ENCODE data around the gene ULBP1. TPM values are rescaled to one million over a fixed set of nuclear protein-coding genes. Genes with fewer than 3 reads are reported as not detected.
"Not testable (repeated sequence)": the region's sequence is repeated elsewhere in the genome, so short reads cannot be mapped to it uniquely, and the experiment has no call there.

The ULBP1 gene
- total RNA-seq, 1 experiment from 2014 or later = 0.13 TPM

DNA sequence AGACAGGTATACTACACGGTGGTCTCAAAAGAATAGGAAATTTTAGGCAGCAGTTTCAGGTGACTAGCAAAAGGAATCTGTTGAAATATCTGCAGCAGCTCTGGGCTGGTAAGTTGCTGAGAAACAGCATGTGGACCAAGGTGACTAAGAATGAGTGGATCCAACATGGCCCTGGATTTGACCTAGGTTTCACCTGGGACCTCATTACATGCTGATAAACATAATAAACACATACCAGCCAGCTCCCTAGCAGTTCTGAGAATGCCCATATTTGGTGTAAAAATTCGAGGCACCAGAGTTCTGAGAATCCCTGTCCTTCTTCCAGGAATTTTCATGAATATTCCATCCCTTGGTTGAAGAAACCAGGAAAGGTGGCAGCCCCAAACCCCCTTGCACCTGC is 10.4 kb upstream of the ULBP1 start:
- not testable (repeated sequence) for DNase-seq (ENCODE audit: low spot score)

DNA sequence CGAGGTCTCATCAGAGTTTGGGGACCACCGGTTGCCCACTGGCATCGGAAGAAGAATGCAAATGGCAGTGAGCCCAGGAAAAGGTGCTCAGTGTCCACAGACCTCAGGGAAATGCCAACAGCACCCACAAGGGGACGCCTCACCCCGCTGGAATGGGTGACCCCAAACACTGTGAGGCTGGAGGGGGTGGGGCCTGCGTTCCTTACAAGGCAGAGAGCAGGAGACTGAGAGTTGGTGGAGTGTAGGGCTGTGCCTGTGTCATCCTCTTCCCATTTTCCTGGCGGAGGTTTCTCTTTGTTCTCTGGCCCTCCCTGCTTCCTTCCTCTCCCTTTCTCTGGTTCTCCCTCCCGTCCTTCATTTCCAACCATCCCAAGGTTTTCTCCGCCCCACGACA is 9.8 kb upstream of the ULBP1 start:
- not testable (repeated sequence) for DNase-seq (ENCODE audit: low spot score)

DNA sequence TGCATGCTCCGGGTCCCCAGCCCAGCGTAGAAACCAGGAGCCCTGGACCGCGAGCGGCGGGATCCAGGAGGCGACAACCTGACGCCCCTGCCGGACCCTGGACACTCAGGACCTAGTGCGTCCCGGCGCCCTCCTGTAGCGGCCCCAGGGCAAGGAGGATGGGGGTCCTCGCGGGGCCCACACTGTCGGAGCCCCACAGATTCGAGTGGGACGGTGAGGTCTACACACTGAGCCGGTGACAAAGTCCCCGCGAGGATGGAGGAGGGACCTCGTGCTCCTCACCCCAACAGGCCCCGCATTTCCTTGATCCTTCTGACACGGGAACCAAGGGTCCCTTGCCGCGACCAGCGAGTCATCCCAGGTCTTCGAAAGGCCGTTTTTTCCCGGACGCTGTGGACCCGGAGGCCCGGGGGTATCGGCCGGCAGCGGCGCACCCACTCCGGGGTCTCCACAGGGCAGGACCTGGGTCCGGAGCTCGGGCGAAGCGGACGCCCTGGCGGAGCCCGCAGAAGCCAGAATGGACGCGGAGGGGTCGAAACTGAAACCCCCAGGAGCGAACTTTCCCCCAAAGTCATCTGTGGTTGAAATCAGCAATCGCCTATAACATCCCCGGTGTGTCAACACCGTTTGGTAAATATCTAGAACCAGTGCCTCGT is 9.3 kb upstream of the ULBP1 start:
- DNase-seq (ENCODE audit: low spot score) = not testable (repeated sequence)

DNA sequence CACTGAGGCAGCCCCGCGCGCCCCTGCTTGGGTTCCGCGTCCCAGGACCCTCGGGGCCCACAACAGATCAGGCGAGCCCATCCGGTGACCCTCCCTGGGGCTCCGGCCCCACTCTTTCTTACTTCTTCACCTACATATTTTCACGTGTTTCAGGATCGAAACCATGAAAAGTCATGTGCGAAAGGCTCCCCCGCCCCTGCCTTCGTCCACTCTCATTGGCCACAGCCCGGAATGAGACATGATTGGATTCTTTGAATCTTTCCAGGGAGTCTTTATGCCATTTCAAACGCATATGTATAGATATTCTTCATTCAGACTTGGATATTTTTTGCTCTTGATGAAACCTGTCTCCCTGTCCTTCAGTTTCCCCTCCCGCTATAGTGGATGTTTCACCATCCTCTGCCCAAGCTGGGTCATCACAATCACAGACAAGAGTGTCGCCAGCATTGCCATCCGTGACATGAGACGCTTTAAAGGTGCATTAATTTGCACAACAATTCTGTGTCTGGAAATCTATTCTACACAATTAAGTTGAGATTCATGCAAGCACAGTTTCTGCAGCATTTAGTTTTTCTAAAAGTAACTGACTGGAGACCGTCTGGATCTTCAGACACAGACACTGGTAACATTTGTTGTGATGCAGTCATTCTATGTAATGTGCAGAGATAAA is 8.6 kb upstream of the ULBP1 start:
- DNase-seq (ENCODE audit: low spot score) = not testable (repeated sequence)

DNA sequence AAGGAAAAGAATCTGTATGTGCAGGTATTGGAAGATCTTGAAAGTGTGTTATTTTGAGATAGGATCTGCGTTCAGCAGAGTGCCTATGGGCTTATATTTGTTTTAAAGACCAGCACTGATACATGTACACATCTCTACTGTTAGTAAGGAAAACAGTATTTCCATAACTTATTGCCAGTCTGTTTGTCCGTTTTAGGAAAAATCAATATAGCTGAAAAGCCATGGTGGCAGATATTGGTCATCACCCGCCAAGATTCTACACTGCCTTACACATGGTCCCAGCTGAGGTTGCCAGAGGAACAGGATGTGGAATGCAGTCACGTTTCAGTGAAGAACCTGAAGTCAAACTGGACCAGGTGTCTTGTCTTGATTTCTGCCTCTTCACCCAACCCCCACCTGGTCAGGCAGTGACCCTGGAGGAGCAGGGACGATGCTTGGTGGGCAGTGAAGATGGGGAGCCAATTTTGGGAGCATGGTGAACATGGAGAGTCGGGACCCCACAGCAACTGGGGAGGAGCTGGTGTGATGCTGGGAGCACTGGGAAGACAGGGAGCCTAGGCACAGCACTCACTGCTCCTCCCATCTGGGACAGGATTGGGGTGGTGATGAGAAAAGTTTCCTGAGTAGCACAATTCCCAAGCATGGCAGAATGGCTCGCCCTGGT is 8.0 kb upstream of the ULBP1 start:
- not testable (repeated sequence) for DNase-seq (ENCODE audit: low spot score)

DNA sequence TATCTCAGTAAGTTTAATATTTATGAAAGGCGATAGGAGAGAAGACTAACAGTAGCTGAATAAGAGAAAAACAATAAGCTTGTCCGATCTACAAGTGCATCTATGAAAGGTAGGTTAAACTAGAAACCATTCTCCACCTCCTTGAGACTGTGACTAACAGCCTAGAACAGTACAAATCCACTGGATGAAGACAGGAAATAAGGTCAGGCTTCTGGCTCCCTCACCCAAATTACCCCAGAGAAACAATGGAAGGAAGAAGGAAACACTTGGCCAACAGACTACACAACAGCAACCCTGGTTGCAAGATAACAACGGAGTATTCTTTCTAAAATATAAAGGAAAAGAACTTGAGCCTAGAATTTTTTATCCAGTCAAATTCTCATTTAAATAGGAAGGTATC is 5.6 kb upstream of the ULBP1 start:
- not testable (repeated sequence) for DNase-seq (ENCODE audit: low spot score)

DNA sequence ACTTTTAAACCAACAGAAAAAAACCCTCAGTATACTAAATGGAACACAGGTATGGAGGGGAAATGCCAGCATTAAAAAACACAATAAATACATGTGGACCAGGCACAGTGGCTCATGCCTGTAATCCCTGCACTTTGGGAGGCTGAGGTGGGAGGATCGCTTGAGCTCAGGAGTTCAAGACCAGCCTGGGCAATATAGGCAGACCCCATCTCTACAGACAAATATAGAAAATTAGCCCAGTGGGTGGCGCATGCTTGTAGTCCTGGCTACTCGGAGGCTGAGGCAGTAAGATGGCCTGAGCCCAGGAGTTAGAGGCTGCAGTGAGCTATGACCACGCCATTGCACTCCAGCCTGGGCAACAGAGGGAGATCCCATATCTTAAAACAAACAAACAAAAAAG is 3.9 kb upstream of the ULBP1 start:
- DNase-seq (ENCODE audit: low spot score) = not testable (repeated sequence)

DNA sequence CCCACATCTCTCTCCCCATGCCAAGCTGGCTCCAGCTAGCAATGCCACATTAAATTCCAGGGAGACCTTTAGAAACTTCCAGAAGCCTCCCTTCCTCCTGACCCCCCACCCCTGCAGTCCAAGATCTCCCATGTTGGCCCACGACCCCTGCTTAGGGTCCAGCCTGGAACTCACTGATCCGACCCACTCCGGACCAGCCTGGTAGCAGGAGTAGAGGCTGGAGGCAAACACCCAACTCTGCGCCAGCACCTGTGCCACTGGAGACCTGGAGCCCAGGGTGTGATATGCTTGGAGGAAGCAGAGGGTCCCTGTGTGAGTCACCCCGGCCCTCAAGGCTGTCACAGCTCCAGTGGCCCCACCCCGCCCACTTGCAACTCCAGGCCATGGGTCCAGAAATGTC is 3.3 kb upstream of the ULBP1 start:
- no peak for DNase-seq (ENCODE audit: low spot score)

DNA sequence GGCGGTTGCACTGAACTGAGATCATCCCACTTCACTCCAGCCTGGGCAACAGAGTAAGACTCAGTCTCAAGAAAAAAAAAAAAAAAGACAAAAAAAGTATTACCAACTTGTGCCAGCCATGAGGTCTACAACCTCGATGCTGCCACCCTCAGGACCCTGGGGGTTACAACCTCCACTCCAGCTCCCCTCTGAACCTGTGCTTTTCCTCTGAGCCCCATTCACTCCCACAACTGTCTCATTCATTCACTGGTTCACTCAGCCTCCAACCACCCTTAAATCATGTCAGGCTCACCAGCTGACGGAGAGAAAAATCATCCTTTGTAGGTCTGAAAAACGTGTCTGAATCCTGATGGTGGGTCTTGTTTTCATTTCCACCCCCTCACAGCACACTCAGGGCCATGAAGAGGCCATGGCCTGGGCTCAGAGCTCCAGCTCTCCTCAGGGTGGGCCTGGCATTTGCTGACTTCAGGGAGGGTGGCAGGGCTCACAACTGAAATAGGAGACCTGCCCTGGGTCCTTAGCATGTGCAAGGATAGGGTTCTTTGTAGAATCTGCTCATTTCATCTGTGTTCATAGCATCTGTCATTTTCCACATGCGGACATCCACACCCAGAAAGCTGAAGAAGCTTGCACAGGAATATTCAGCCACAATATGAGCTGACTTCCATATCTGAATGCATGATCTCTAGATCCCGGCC is 1.9 kb upstream of the ULBP1 start:
- peak; percentile 40 for DNase-seq (ENCODE audit: low spot score)

DNA sequence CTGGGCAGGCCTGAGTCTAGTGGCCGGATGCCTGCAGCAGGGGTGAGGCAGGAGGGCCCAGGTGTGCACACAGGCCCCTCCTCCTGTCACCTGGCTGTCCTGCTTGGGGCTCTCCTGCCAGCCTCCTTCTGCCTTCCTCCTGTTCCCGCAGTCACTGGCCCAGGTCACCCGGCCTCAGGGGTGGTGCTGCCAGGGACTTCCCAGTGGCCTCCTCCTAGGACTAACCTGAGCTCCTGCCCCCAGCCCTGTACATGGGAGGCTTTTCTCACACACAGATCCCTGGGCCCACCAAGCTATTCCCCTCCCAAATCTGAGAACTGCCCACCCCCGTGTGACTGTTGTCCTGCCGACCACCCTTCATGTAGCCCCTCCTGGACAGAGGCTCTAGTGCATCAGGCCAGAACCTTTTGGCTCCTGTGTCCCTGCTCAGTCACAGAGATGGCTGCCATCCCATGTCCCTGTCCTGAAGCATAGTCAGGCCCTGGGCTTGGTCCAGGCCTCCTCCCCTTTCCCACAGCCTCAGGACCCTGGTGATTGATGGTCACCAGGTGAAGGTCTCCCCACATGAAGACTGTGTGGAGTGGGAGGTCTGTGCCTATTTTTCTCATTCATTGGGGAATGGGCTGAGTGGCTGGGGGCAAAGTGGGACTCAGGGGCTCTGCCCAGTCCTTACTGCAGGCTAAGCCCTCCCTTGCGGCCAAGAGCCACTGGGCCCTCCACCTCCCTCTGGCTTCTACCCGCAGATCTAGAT is 1.1 kb upstream of the ULBP1 start:
- DNase-seq (ENCODE audit: low spot score) = no peak

DNA sequence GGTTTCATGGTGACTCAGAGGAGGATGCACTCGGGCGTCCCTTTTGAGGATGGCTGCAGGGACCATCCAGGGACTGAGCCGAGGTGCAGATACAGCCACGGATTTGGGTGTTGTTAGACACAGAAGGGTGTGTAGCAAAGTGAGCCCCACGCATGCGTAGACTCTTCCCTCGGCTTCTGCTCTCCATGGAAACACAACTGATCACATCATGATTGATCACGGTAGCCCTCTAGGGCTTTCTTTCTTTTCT is 606 bp upstream of the ULBP1 start:
- peak; percentile 59 for DNase-seq (ENCODE audit: low spot score)

DNA sequence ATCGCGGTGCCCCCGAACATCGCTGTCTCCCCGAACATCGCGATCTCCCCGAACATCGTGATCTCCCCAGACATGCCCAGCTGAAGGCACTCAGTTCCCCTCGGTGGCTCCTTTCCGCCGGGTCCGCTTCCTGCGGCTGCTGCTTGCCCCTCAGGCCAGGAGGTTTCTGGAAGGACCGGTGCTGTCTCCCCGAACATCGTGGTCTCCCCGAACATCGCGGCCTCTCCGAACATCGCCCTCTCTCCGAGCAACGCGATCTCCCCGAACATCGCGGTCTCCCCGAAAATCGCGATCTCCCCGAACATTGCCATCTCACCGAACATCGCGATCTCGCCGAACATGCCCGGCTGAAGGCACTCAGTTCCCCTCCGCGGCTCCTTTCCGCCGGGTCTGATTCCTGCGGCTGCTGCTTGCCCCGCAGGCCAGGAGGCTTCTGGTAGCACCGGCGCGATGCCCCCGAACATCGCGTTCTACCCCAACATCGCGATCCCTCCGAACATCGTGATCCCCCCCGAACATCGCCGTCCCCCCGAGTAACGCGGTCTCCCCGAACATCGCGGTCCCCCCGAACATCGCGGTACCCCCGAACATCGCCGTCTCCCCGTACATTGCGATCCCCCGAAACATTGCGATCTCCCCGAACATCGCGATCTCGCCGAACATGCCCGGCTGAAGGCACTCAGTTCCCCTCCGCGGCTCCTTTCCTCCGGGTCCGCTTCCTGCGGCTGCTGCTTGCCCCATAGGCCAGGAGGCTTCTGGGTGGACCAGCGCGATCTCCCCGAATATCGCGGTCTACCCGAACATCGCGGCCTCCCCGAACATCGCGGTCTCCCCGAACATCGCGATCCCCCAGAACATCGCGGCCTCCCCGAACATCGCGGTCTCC is 808 bp downstream of the ULBP1 start:
- DNase-seq (ENCODE audit: low spot score) = no peak

DNA sequence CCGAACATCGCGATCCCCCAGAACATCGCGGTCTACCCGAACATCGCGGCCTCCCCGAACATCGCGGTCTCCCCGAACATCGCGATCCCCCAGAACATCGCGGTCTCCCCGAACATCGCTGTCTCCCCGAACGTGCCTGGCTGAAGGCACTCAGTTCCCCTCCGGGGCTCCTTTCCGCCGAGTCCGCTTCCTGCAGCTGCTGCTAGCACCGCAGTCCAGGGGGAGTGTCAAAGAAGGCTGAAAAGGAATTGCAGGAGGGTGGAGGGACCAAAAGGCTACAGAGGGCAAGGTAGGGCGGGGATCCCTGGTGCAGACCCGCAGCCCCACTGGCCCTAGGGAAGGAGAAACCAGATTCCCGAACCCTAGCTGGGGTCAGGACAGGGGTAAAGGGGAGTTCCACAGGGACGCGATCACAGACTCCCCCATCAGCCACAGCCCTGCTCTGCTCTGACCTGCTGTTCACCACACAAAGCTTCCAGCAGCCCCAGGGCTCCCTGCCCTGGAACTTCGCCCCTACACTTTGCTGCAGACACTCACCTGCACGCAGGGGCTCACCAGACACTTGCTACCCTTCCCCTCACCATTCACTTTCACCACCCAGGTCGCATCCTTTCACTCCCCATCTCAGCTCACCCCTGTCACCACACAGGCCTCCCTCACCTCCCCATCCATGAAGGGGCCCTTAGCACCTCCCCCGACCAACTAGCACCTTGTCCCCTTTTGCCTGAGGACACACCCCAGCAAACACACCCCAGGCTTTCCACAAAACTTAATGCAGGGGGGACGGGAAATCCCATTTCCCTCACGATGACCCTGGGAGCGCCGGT is 1.7 kb downstream of the ULBP1 start:
- no peak for DNase-seq (ENCODE audit: low spot score)

DNA sequence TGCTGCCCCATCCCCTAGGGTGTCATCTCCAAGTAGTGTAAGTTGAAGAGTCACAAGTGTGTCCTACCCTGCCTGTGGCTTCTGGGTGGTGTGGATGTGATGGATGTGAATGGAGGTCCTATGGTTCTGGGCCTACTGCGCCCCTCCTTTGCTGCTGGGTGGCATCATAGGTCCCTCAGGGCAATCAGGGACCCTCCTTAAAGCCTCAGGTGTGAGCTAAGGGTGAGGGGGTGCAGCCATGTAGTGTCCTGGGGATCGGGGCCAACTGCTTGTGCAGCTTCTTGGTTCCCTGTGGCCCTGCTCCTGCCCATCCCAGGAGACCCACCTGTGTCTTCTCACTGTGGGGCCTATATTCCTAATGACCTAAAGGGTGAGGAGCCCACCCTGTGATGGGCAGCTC is 2.6 kb downstream of the ULBP1 start:
- not testable (repeated sequence) for DNase-seq (ENCODE audit: low spot score)

DNA sequence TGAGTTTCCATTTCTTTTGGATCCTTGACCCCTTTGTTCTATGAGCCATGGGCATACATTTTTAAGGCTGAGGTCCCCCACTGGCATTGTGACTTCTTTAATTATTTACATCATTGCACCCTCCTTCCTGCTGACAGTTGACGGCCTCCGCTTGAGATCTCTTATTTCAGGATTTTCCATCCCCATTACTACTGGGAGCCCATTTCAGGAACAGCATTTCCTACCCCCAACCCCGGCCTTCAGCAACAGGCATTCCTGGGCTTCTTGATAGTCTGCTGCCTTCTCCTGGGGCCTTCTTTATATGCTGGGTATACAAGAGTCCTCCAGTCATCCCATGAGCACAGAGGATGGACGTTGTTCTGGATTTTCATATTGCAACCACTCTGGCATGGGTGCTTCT is 3.8 kb downstream of the ULBP1 start:
- no peak for DNase-seq (ENCODE audit: low spot score)

DNA sequence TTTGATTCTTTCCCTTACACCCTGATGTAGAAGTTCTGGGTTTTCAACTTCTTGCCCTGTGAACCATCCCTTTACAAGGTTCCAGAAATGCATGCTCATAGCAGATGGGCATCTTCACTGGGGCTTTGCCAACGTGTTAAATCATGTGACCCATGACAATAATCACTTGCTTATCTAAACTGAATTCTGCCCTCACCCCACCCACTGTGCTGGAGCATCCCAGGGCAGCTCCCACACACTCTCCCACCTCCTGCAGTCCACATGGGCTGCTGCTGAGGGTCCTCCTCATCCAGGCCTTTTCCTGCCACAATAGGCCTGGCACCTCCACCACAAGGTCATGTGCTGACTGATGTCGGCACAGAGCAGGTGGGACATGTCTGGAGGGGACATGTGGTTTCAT is 4.3 kb downstream of the ULBP1 start:
- not testable (repeated sequence) for DNase-seq (ENCODE audit: low spot score)

DNA sequence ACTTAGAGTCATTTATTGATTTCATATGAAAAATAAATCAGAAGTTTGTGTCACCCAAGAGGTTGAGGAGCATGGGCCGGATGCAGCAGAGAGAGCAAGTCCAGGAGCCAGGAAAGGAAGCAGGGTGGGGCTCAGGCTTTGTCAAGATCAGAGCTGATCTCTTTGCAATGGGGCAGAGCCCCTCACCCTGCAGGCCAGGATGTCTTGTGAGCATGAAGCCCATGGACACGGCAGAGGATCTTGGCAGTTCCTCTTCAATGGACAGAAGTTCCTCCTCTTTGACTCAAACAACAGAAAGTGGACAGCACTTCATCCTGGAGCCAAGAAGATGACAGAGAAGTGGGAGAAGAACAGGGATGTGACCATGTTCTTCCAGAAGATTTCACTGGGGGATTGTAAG is 5.2 kb downstream of the ULBP1 start:
- DNase-seq (ENCODE audit: low spot score) = not testable (repeated sequence)

DNA sequence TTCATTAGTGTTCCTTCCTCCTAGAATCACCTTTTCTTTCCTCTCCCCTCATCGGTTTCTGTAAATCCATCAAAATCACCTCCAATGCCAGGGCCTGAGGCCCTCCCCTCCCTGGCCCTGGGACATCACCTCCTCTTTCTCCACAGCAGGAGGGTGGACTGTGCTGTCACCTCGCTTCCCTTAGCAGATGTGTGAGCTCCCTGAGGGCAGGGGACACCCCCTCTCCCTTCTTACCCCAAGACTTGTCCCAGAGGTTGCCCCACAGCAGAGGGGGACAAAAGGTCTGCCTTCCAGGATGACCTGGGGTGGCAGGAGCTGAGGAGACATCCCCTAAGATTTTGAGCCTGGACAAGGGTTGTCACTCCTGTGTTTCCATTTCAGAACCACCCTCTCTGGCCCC is 5.9 kb downstream of the ULBP1 start:
- DNase-seq (ENCODE audit: low spot score) = no peak

DNA sequence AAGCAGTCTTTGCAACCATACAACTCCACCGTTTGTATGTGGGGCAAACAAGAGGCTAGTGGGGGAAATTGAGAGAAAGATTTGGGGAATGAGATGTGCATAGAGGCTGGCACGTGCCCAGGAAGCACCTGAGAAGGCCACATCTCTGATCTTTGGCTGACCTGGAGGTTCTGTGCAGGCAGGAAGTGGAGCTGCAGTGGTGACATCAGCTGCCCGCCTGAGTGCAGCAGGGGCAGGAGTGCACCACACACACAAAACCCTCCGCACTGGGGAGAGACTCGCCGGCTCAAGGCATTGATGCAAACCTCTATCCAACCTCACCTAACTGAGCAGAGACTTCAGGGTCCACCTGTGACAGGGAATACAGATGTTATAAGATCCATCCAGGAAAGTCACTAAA is 10.7 kb downstream of the ULBP1 start:
- DNase-seq (ENCODE audit: low spot score) = not testable (repeated sequence)

DNA sequence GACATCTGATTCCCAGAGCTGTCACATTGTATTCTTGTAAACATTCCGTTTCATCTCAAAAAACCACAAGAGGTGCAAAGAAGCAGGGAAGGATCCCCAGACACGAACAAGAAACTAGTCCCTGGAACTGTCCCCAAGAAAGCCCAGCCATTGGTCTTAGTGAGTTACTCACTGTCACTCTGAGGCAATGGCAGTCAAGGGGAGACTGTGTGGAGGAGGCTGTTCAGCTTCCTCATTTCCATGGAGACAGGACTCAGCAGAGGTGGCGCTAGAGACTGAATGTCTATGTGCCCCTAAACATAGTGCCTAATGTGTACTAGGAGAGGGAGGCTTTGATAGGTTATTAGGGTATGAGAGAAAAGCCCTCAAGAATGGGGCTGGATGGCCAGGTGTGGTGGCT is 11.1 kb downstream of the ULBP1 start:
- DNase-seq (ENCODE audit: low spot score) = peak; percentile 2

Data from HT-29 (cell line).